ENCODE results near the gene PADI2. TPM values are rescaled to one million over a fixed set of nuclear protein-coding genes. Genes with fewer than 3 reads are reported as not detected.

The PADI2 gene
- total RNA-seq, 2 donors from 2014 or later = 2.3 to 3.0 TPM

DNA sequence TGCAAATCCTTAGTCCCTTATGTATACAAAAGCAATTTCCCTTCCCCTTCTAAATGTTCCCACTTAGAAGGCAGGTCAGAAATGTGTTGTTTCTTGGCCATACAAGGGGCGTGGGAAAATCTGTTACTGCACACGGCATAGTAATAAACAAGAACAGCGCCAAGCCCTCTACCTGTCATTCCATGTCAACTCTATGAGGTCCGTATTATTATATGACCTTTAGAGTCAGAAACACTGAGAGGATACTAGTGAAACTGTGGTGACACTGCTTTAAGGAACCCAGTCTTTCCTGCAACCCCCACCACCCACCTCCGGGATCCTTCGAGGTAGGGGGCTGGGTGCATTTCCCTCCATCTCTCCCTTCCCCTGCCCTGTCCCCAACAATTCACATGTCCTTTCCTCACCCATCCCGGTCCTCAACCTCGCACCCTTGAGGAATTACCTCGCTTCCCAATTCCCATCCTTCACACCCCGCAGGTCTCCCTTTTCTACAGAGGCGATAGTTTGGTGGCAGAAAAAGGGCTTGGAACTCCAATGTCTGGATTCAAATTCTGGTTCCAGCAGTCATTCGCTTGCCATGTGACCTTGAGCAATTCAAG, 66.1 kb downstream of the PADI2 start:
- no peaks in the 10 kb centered on the region for H3K36me3 ChIP-seq (replicated peaks in 1 of 2; ENCODE audit: insufficient read depth in 1 of 2, low read depth in 2 of 2)
- H3K27me3 ChIP-seq = no peaks in the 10 kb centered on the region
- ATAC-seq = no peak
- DNase-seq = peak in 1 of 4 donors; percentile 29
- intact Hi-C loops (cut with DNase I) = no loop called here
- H3K4me1 ChIP-seq = peaks cover 29% of the 10 kb centered on the region
- no peaks in the 10 kb centered on the region for H3K9me3 ChIP-seq
- WGBS, 2 donors = 1 to 2% methylated on average over 12 of the region's 12 CpGs
- H3K27ac ChIP-seq = peak overlapping the region; percentile 85 to 91 (median 90)
- TF ChIP-seq, protein P1, sequence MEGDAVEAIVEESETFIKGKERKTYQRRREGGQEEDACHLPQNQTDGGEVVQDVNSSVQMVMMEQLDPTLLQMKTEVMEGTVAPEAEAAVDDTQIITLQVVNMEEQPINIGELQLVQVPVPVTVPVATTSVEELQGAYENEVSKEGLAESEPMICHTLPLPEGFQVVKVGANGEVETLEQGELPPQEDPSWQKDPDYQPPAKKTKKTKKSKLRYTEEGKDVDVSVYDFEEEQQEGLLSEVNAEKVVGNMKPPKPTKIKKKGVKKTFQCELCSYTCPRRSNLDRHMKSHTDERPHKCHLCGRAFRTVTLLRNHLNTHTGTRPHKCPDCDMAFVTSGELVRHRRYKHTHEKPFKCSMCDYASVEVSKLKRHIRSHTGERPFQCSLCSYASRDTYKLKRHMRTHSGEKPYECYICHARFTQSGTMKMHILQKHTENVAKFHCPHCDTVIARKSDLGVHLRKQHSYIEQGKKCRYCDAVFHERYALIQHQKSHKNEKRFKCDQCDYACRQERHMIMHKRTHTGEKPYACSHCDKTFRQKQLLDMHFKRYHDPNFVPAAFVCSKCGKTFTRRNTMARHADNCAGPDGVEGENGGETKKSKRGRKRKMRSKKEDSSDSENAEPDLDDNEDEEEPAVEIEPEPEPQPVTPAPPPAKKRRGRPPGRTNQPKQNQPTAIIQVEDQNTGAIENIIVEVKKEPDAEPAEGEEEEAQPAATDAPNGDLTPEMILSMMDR (IDR thresholded peaks at IDR 0.05) = no peak
- no peak for TF ChIP-seq POLR2A (IDR thresholded peaks at IDR 0.05)
- H3K4me3 ChIP-seq = peak overlapping the region; percentile 57 to 84

GRCh38 chr1:17052641-17053040, 66.6 kb downstream of the PADI2 start:
- H3K36me3 ChIP-seq (replicated peaks in 1 of 2; ENCODE audit: insufficient read depth in 1 of 2, low read depth in 2 of 2) = no peaks in the 10 kb centered on the region
- H3K27ac ChIP-seq = peak overlapping the region in 3 of 4 donors; percentile 85 to 91 (median 88)
- no peaks in the 10 kb centered on the region for H3K9me3 ChIP-seq
- ATAC-seq (no peak), DNase-seq (no peak)
- TF ChIP-seq, protein P1 (IDR thresholded peaks at IDR 0.05) = no peak
- TF ChIP-seq POLR2A (IDR thresholded peaks at IDR 0.05) = no peak
- H3K27me3 ChIP-seq = no peaks in the 10 kb centered on the region
- peaks cover 32% of the 10 kb centered on the region for H3K4me1 ChIP-seq
- H3K4me3 ChIP-seq = no peak overlapping the region
- intact Hi-C loops (cut with DNase I) = no loop called here

DNA sequence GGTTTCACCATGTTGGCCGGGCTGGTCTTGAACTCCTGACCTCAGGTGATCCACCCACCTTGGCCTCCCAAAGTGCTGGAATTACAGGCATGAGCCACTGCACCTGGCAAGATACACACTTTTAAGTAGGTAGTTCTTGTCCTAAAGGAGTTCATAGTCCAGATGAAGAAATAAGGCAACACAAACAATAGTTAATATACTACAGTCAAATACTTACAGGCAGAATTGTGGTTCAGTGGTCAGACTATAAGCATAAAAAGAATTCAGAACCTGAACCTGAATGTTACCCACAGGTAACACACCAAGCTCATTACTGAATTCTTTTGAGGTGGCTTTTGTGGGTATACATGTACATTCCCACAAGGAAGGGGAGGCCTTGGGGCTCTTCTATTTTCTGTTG, 67.2 kb downstream of the PADI2 start:
- no peak for DNase-seq
- no peak for ATAC-seq
- H3K4me3 ChIP-seq = no peak overlapping the region
- peak overlapping the region in 3 of 4 donors; percentile 85 to 91 (median 88) for H3K27ac ChIP-seq
- WGBS, 2 donors = 22 to 57% methylated on average over 1 of the region's 1 CpG
- TF ChIP-seq, protein P1 (IDR thresholded peaks at IDR 0.05) = no peak
- TF ChIP-seq POLR2A (IDR thresholded peaks at IDR 0.05) = no peak
- intact Hi-C loops (cut with DNase I) = no loop called here
- H3K4me1 ChIP-seq = peaks cover 38% of the 10 kb centered on the region
- H3K27me3 ChIP-seq = no peaks in the 10 kb centered on the region
- no peaks in the 10 kb centered on the region for H3K9me3 ChIP-seq
- H3K36me3 ChIP-seq (replicated peaks in 1 of 2; ENCODE audit: insufficient read depth in 1 of 2, low read depth in 2 of 2) = no peaks in the 10 kb centered on the region

- peaks cover 0 to 10% of the 10 kb centered on the region in 2 donors for H3K36me3 ChIP-seq (replicated peaks in 1 of 2; ENCODE audit: insufficient read depth in 1 of 2, low read depth in 2 of 2)
- DNase-seq (no peak), ATAC-seq (no peak)
- H3K4me3 ChIP-seq = no peak overlapping the region
- 74% methylated on average over 5 of the region's 5 CpGs for WGBS, 2 donors
- TF ChIP-seq, protein P1 (IDR thresholded peaks at IDR 0.05) = no peak
- TF ChIP-seq POLR2A (IDR thresholded peaks at IDR 0.05) = no peak
- peaks cover 35% of the 10 kb centered on the region for H3K4me1 ChIP-seq
- intact Hi-C loops (cut with DNase I) = no loop called here
- H3K9me3 ChIP-seq = no peaks in the 10 kb centered on the region
- H3K27me3 ChIP-seq = no peaks in the 10 kb centered on the region
- H3K27ac ChIP-seq = peak overlapping the region in 3 of 4 donors; percentile 29 to 69 (median 52)
Observed at GRCh38 chr1:17047924-17048323, 71.3 kb downstream of the PADI2 start.

GRCh38 chr1:17046334-17046657, 73.0 kb downstream of the PADI2 start:
- peaks cover 0 to 13% of the 10 kb centered on the region in 2 donors for H3K36me3 ChIP-seq (replicated peaks in 1 of 2; ENCODE audit: insufficient read depth in 1 of 2, low read depth in 2 of 2)
- intact Hi-C loops (cut with DNase I) = no loop called here

More at GRCh38 chr1:17046334-17046657, 73.0 kb downstream of the PADI2 start:
- Histone ChIP-seq H3K4me1 (peaks cover 19% of the 10 kb centered on the region), H3K9me3 (no peaks in the 10 kb centered on the region), H3K27ac (peak overlapping the region in 2 of 4 donors; percentile 11 to 69), H3K27me3 (no peaks in the 10 kb centered on the region), H3K4me3 (no peak overlapping the region)
- WGBS, 2 donors = 35 to 36% methylated on average over 3 of the region's 3 CpGs
- TF ChIP-seq POLR2A (IDR thresholded peaks at IDR 0.05) = no peak
- ATAC-seq (no peak), DNase-seq (no peak)

All from body of pancreas (tissue), 4 donors.